Fibroblast of pulmonary artery (primary cell): ENCODE results near the gene COL13A1.
A peak's percentile ranks its signal among the peaks of the same experiment; 100 is the strongest.

Experiments used
- DNase-seq: peaks from one replicate; pipeline ENCODE4 v3.0.0-alpha.2; 2010; ENCODE audit warnings: low read depth
- H3K4me3 ChIP-seq: replicated peaks from 2 replicates; pipeline ENCODE4 v1.5.1; 2011; ENCODE audit warnings: low read depth, mild to moderate bottlenecking, control low read depth, low read length, moderate library complexity
- CTCF ChIP-seq: IDR thresholded peaks from 2 replicates; pipeline ENCODE4 v1.5.1; 2011; ENCODE audit warnings: mild to moderate bottlenecking, control low read depth, low read length, inconsistent platforms; ENCODE audit errors: missing control alignments

The COL13A1 gene

GRCh38 chr10:69884686-69885085 lies 83.0 kb downstream of the COL13A1 start:
- peak; percentile 59 for DNase-seq
- no peak overlapping the region for H3K4me3 ChIP-seq
- no peak for TF ChIP-seq CTCF

- DNase-seq = peak; percentile 12
- no peak overlapping the region for H3K4me3 ChIP-seq
These were observed 83.8 kb downstream of the COL13A1 start for GRCh38 chr10:69885379-69886013.

GRCh38 chr10:69888882-69889584 lies 87.3 kb downstream of the COL13A1 start:
- no peak for TF ChIP-seq CTCF
- DNase-seq = no peak
- no peak overlapping the region for H3K4me3 ChIP-seq

More at GRCh38 chr10:69885379-69886013, 83.8 kb downstream of the COL13A1 start:
- peak; percentile 44 for TF ChIP-seq CTCF

GRCh38 chr10:69890065-69890847 lies 88.5 kb downstream of the COL13A1 start:
- no peak overlapping the region for H3K4me3 ChIP-seq
- no peak for TF ChIP-seq CTCF
- DNase-seq = no peak

- no peak overlapping the region for H3K4me3 ChIP-seq
- TF ChIP-seq CTCF = no peak
- DNase-seq = no peak
These were observed 89.4 kb downstream of the COL13A1 start for GRCh38 chr10:69891057-69891617.

- no peak for DNase-seq
- TF ChIP-seq CTCF = no peak
- no peak overlapping the region for H3K4me3 ChIP-seq
These were observed 90.7 kb downstream of the COL13A1 start for GRCh38 chr10:69892406-69892805.
